Fibroblast of the aortic adventitia (primary cell): ENCODE measurements around the gene FAM98B. TPM values are rescaled to one million over a fixed set of nuclear protein-coding genes. Genes with fewer than 3 reads are reported as not detected.

Source experiments
- DNase-seq: peaks from one replicate; pipeline ENCODE4 v3.0.0-alpha.2; 2010; ENCODE audit warnings: low read depth
- H3K4me3 ChIP-seq: 2 replicates; pipeline ENCODE4 v1.5.1; 2011; ENCODE audit warnings: low read depth, mild to moderate bottlenecking, control low read depth, low read length, moderate library complexity
- CTCF ChIP-seq: IDR thresholded peaks from 2 replicates; pipeline ENCODE4 v1.5.1; 2011; ENCODE audit warnings: mild to moderate bottlenecking, low read length, control low read depth, inconsistent platforms; ENCODE audit not compliant: insufficient read depth
- total RNA-seq: library from RNA; depleted of rRNA; stranded (reverse); fragments of >200 nt; gene quantifications from 2 replicates; pipeline ENCODE4 v1.2.3, GENCODE V29; 2012; ENCODE audit warnings: low replicate concordance

Gene FAM98B
- total RNA-seq, 1 donor: 8.9 TPM

GRCh38 chr15:38532728-38533127, 78.8 kb downstream of the FAM98B start:
- TF ChIP-seq CTCF: no peak
- no peak overlapping the region for H3K4me3 ChIP-seq
- no peak for DNase-seq

- no peak for DNase-seq
- no peak for TF ChIP-seq CTCF
- no peak overlapping the region for H3K4me3 ChIP-seq
These were observed 79.5 kb downstream of the FAM98B start for GRCh38 chr15:38533416-38533915.

- no peak for DNase-seq
- no peak for TF ChIP-seq CTCF
- H3K4me3 ChIP-seq: no peak overlapping the region
These were observed 80.0 kb downstream of the FAM98B start for GRCh38 chr15:38533926-38534325.

- no peak overlapping the region for H3K4me3 ChIP-seq
- no peak for TF ChIP-seq CTCF
- DNase-seq: no peak
These were observed 80.8 kb downstream of the FAM98B start for GRCh38 chr15:38534691-38535090.

GRCh38 chr15:38535491-38536200, 81.7 kb downstream of the FAM98B start:
- no peak overlapping the region for H3K4me3 ChIP-seq
- peak; percentile 67 for DNase-seq
- no peak for TF ChIP-seq CTCF

- peak; percentile 94 for DNase-seq
- H3K4me3 ChIP-seq: no peak overlapping the region
- TF ChIP-seq CTCF: no peak
These were observed 82.3 kb downstream of the FAM98B start for GRCh38 chr15:38536201-38536676.

Other genes starting within 250 kb of the FAM98B start
- 36.2 and 55.1 TPM in 2 replicates for gene SPRED1, start 201.3 kb upstream of the FAM98B start, total RNA-seq
- 0.09 TPM in 1 of 2 replicates, not detected in the other for gene RASGRP1, start 110.7 kb downstream of the FAM98B start, total RNA-seq